Cardiac muscle cell (in vitro differentiated cells and primary cell): ENCODE results near the gene AUH. TPM values are rescaled to one million over a fixed set of nuclear protein-coding genes. Genes with fewer than 3 reads are reported as not detected.

Experiments used
- DNase-seq, 2 donors: peaks; one replicate each; pipeline versions ENCODE4 v3.0.0 to v3.0.0-alpha.2; 2010 to 2017; ENCODE audit warnings: low read depth in 1 of 2, low spot score in 1 of 2
- H3K27ac ChIP-seq: fragments of 200-600 bp; sonication (generic); 2 replicates; pipeline ENCODE4 v1.5.1; 2016
- H3K27me3 ChIP-seq: fragments of 200-600 bp; sonication (generic); 2 replicates; pipeline ENCODE4 v1.6.0; 2016; ENCODE audit warnings: control low read depth
- H3K36me3 ChIP-seq: fragments of 200-600 bp; sonication (generic); 2 replicates; pipeline ENCODE4 v1.5.1; 2016; ENCODE audit warnings: control low read depth
- H3K4me1 ChIP-seq: fragments of 200-600 bp; sonication (generic); 2 replicates; pipeline ENCODE4 v1.8.1; 2017; ENCODE audit warnings: low read depth, mild to moderate bottlenecking, mixed run types
- H3K4me3 ChIP-seq: fragments of 200-600 bp; sonication (generic); 2 replicates; pipeline ENCODE4 v1.5.1; 2016; ENCODE audit warnings: mild to moderate bottlenecking
- H3K9me3 ChIP-seq: fragments of 200-600 bp; sonication (generic); 2 replicates; pipeline ENCODE4 v1.5.1; 2017; ENCODE audit warnings: low read depth, mild to moderate bottlenecking, control low read depth
- CTCF ChIP-seq: IDR thresholded peaks from 2 replicates; pipeline ENCODE4 v1.5.1; 2012; ENCODE audit warnings: low read depth, mild to moderate bottlenecking, low read length
- polyA plus RNA-seq: library from polyadenylated mRNA; unstranded; fragments of >200 nt; fragmentation: Nextera tagmentation; extraction: Ambion mirVana; gene quantifications from 2 replicates; pipeline ENCODE4 v1.2.1, GENCODE V29; 2016
- total RNA-seq: library from RNA; depleted of rRNA; stranded (reverse); fragments of >200 nt; gene quantifications from 2 replicates; pipeline ENCODE4 v1.2.3, GENCODE V29; 2016

Gene AUH
- total and polyA plus RNA-seq, 2 experiments from 2014 or later, result 52.0 to 68.8 TPM

- Histone ChIP-seq H3K9me3 (no peaks in the 10 kb centered on the region), H3K4me3 (no peak overlapping the region), H3K27me3 (no peaks in the 10 kb centered on the region), H3K27ac (no peak overlapping the region), H3K4me1 (no peaks in the 10 kb centered on the region), H3K36me3 (peaks cover 22% of the 10 kb centered on the region)
- TF ChIP-seq CTCF, result no peak
- no peak for DNase-seq
These were observed 65.4 kb downstream of the AUH start for GRCh38 chr9:91296354-91296753.

DNA sequence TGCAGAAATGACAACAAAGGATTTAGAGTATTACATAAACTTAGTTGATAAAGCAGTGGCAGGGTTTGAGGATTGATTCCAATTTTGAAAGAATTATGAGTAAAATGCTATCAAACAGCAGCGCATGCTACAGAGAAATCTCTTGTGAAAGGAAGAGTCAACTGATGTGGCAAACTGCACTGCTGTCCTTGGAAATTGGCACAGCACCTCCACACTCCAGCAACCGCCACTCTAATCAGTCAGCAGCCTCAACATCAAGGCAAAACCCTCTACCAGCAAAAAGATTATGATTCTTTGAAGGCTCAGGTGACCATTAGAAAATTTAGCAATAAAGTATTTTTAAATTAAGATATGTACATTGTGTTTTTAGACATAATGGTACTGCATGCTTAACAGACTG is 66.4 kb downstream of the AUH start:
- DNase-seq, result no peak
- peaks cover 27% of the 10 kb centered on the region for H3K36me3 ChIP-seq
- no peak overlapping the region for H3K27ac ChIP-seq
- H3K4me1 ChIP-seq, result no peaks in the 10 kb centered on the region
- no peaks in the 10 kb centered on the region for H3K9me3 ChIP-seq
- H3K27me3 ChIP-seq, result no peaks in the 10 kb centered on the region
- TF ChIP-seq CTCF, result no peak
- no peak overlapping the region for H3K4me3 ChIP-seq

- no peaks in the 10 kb centered on the region for H3K27me3 ChIP-seq
- H3K36me3 ChIP-seq, result peaks cover 33% of the 10 kb centered on the region
- DNase-seq, result no peak
- H3K4me1 ChIP-seq, result no peaks in the 10 kb centered on the region
- TF ChIP-seq CTCF, result no peak
- no peak overlapping the region for H3K4me3 ChIP-seq
- H3K27ac ChIP-seq, result no peak overlapping the region
- no peaks in the 10 kb centered on the region for H3K9me3 ChIP-seq
These were observed 69.9 kb downstream of the AUH start for GRCh38 chr9:91291866-91292265.

GRCh38 chr9:91289244-91289643 is 72.5 kb downstream of the AUH start:
- no peaks in the 10 kb centered on the region for H3K27me3 ChIP-seq
- no peak overlapping the region for H3K27ac ChIP-seq
- no peak overlapping the region for H3K4me3 ChIP-seq
- no peak for TF ChIP-seq CTCF
- H3K9me3 ChIP-seq, result no peaks in the 10 kb centered on the region
- no peaks in the 10 kb centered on the region for H3K4me1 ChIP-seq
- peaks cover 18% of the 10 kb centered on the region for H3K36me3 ChIP-seq
- DNase-seq, result no peak

GRCh38 chr9:91285729-91286353 is 75.9 kb downstream of the AUH start:
- DNase-seq, result no peak
- no peak overlapping the region for H3K27ac ChIP-seq
- H3K27me3 ChIP-seq, result no peaks in the 10 kb centered on the region
- TF ChIP-seq CTCF, result no peak
- H3K36me3 ChIP-seq, result peaks cover 11% of the 10 kb centered on the region
- H3K4me3 ChIP-seq, result no peak overlapping the region
- H3K9me3 ChIP-seq, result no peaks in the 10 kb centered on the region
- no peaks in the 10 kb centered on the region for H3K4me1 ChIP-seq
